ENCODE measurements around the gene WNK2.
A peak's percentile ranks its signal among the peaks of the same experiment; 100 is the strongest.

WNK2 gene

DNA sequence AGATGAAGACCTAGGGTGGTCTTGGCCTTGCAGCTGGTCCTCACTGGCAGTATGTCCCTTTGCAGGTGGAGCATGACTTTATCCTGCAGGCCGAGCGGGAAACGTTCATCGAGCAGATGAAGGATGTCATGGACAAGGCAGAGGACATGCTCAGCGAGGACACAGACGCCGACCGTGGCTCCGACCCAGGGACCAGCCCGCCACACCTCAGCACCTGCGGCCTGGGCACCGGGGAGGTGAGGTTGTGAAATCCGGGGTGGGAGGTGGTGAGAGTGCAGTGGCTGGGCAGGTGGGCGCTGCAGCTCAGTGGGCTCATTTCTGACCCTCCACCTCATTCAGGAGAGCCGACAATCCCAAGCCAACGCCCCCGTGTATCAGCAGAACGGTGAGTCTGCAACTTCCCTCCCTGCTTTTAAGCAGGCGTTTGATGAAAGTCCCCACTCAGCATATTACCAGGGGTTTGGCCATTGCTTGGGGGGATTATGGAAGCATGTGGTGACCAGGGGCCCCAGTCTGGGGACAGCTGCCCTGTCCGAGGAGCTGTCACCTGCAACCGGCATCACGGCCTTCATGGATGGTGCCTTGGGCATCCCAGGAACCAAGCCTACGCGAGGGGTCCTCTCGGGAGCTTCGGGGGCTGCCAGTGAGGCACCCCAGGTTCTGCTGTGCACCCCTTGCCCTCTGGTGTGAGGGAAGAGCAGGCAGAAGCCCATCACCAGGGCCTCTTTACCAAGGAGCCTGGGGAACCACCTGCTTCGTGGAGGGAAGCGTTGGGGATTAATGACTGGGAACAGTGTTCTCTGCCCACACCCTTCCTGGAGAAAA, 84.0 kb downstream of the WNK2 start:
- no peak overlapping the region for H2AFZ ChIP-seq (ENCODE audit: low read length)

DNA sequence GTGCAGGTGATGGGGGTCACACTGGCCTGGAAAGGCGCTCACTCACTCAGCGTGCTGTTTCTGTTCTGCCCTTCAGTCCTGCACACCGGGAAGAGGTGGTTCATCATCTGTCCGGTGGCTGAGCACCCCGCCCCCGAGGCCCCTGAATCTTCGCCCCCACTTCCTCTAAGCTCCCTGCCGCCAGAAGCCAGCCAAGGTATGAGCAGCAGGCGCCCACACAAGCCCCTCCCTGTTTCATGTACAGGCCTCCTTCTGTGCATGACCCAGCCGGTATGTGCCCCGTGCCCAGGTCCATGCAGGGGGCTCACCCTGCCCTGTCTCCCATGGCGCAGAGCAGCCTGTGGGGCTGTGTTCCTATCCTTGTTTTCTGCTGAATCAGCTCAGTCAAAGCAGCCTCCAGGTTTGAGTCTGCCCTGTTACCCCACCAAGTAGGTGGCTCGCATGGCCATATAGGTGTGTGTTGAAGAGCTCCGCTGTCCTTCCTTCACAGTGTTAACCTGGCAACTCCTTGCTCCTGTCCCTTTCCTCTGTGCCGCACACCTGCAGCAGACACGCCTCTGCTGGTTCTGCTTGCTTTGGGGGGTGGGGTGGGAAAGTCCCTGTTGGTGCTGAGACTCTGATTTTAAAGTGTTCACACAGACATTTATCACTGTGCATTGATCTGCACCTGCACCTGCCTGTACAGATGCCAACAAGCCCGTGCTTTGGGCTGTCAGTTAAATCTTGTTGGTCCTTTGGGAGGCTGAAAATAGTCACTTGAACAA, 84.8 kb downstream of the WNK2 start:
- peaks cover 0 to 5% of the 10 kb centered on the region in 2 donors for H3K9me3 ChIP-seq (replicated peaks in 1 of 2; ENCODE audit: control insufficient read depth in 2 of 2, insufficient read depth in 1 of 2, low read depth in 1 of 2, low read length in 2 of 2)
- no peak overlapping the region for H3K9ac ChIP-seq (ENCODE audit: low read depth, low read length, poor library complexity)
- no peak overlapping the region for H2BK15ac ChIP-seq (ENCODE audit: low read length)
- H3K14ac ChIP-seq (ENCODE audit: low read length): peak overlapping the region; percentile 56
- H2AFZ ChIP-seq (ENCODE audit: low read length): no peak overlapping the region
- H3K4me3 ChIP-seq (ENCODE audit: low read length in 2 of 2): no peak overlapping the region
- H3K4me1 ChIP-seq (ENCODE audit: control insufficient read depth in 2 of 2, insufficient read depth in 1 of 2, low read depth in 1 of 2, low read length in 2 of 2): no peaks in the 10 kb centered on the region
- H2BK12ac ChIP-seq (ENCODE audit: low read length): peak overlapping the region; percentile 16
- peaks cover 0 to 23% of the 10 kb centered on the region in 2 donors for H3K36me3 ChIP-seq (replicated peaks in 1 of 2; ENCODE audit: control insufficient read depth in 2 of 2, insufficient read depth in 2 of 2, low read length in 2 of 2)
- H4K91ac ChIP-seq (ENCODE audit: low read depth, low read length, poor library complexity): no peak overlapping the region
- no peak overlapping the region for H2BK120ac ChIP-seq (ENCODE audit: low read depth, low read length)
- H3K27ac ChIP-seq (replicated peaks; ENCODE audit: low read length): no peak overlapping the region
- H4K8ac ChIP-seq (ENCODE audit: low read depth, low read length): no peak overlapping the region
- H3K4ac ChIP-seq (ENCODE audit: low read length): no peak overlapping the region
- no peaks in the 10 kb centered on the region for H3K27me3 ChIP-seq (ENCODE audit: control insufficient read depth in 3 of 3, insufficient read depth in 3 of 3, low read depth in 1 of 3, low read length in 3 of 3)
- peak overlapping the region; percentile 13 for H2BK5ac ChIP-seq (ENCODE audit: low read length)
- H2AK5ac ChIP-seq (ENCODE audit: low read depth, low read length): no peak overlapping the region
- no peak for DNase-seq (ENCODE audit: low spot score)
- no CpG with 5 or more reads among the region's 17 CpGs for WGBS, 2 donors (ENCODE audit: extremely low coverage in 2 of 2, insufficient read length in 2 of 2, insufficient replicate concordance in 1 of 2)
- H3K23ac ChIP-seq (ENCODE audit: low read depth, low read length, poor library complexity): no peak overlapping the region
- no peak overlapping the region for H3K18ac ChIP-seq (ENCODE audit: low read length)
- H3K4me2 ChIP-seq (ENCODE audit: insufficient read depth, low read length, poor library complexity, severe bottlenecking): no peak overlapping the region
- H3K79me1 ChIP-seq (ENCODE audit: low read depth, low read length): no peaks in the 10 kb centered on the region

More for the DNA sequence above, 84.0 kb downstream of the WNK2 start:
- H2BK120ac ChIP-seq (ENCODE audit: low read depth, low read length): no peak overlapping the region
- peak overlapping the region; percentile 37 for H3K18ac ChIP-seq (ENCODE audit: low read length)
- H2BK12ac ChIP-seq (ENCODE audit: low read length): peak overlapping the region; percentile 35
- H3K4me3 ChIP-seq (ENCODE audit: low read length in 2 of 2): no peak overlapping the region
- no peak overlapping the region for H2AK5ac ChIP-seq (ENCODE audit: low read depth, low read length)
- no peak overlapping the region for H3K4ac ChIP-seq (ENCODE audit: low read length)
- H3K23ac ChIP-seq (ENCODE audit: low read depth, low read length, poor library complexity): no peak overlapping the region
- H3K4me2 ChIP-seq (ENCODE audit: insufficient read depth, low read length, poor library complexity, severe bottlenecking): no peak overlapping the region
- peak overlapping the region; percentile 35 for H2BK5ac ChIP-seq (ENCODE audit: low read length)
- no peak overlapping the region for H4K8ac ChIP-seq (ENCODE audit: low read depth, low read length)
- peak overlapping the region; percentile 68 for H3K9ac ChIP-seq (ENCODE audit: low read depth, low read length, poor library complexity)
- peak overlapping the region; percentile 56 for H3K14ac ChIP-seq (ENCODE audit: low read length)
- no peaks in the 10 kb centered on the region for H3K79me1 ChIP-seq (ENCODE audit: low read depth, low read length)
- WGBS, 2 donors (ENCODE audit: extremely low coverage in 2 of 2, insufficient read length in 2 of 2, insufficient replicate concordance in 1 of 2): no CpG with 5 or more reads among the region's 28 CpGs
- DNase-seq (ENCODE audit: low spot score): no peak
- H3K9me3 ChIP-seq (replicated peaks in 1 of 2; ENCODE audit: control insufficient read depth in 2 of 2, insufficient read depth in 1 of 2, low read depth in 1 of 2, low read length in 2 of 2): peaks cover 0 to 5% of the 10 kb centered on the region in 2 donors
- H4K91ac ChIP-seq (ENCODE audit: low read depth, low read length, poor library complexity): peak overlapping the region; percentile 26
- H3K27me3 ChIP-seq (ENCODE audit: control insufficient read depth in 3 of 3, insufficient read depth in 3 of 3, low read depth in 1 of 3, low read length in 3 of 3): no peaks in the 10 kb centered on the region
- no peak overlapping the region for H2BK15ac ChIP-seq (ENCODE audit: low read length)
- H3K36me3 ChIP-seq (replicated peaks in 1 of 2; ENCODE audit: control insufficient read depth in 2 of 2, insufficient read depth in 2 of 2, low read length in 2 of 2): peaks cover 0 to 23% of the 10 kb centered on the region in 2 donors
- no peak overlapping the region for H3K27ac ChIP-seq (replicated peaks; ENCODE audit: low read length)
- no peaks in the 10 kb centered on the region for H3K4me1 ChIP-seq (ENCODE audit: control insufficient read depth in 2 of 2, insufficient read depth in 1 of 2, low read depth in 1 of 2, low read length in 2 of 2)

DNA sequence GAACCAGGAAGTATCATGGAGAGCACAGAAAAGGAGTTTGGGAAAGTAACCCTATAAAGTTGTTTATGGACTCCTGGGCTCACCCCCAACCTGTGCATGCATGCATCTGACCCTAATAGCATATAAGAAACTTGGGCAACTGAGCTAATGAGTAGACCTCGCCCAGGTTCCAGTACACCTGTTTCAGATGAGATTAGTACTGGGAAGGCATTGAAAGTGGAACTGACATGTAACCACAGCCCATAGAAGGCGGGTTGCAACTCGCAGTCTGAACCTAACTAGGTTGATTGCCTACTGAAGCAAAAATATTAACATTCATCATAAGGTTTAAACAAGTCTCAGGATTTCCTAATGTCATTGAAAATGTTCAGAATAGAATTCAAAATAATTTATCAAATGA, 87.0 kb downstream of the WNK2 start:
- no CpG with 5 or more reads among the region's 3 CpGs for WGBS, 2 donors (ENCODE audit: extremely low coverage in 2 of 2, insufficient read length in 2 of 2, insufficient replicate concordance in 1 of 2)
- Histone ChIP-seq H3K4me2 (ENCODE audit: insufficient read depth, low read length, poor library complexity, severe bottlenecking) (no peak overlapping the region), H3K4me3 (ENCODE audit: low read length in 2 of 2) (no peak overlapping the region), H2BK120ac (ENCODE audit: low read depth, low read length) (no peak overlapping the region), H3K23ac (ENCODE audit: low read depth, low read length, poor library complexity) (no peak overlapping the region), H2BK15ac (ENCODE audit: low read length) (no peak overlapping the region), H4K8ac (ENCODE audit: low read depth, low read length) (no peak overlapping the region), H2AFZ (ENCODE audit: low read length) (no peak overlapping the region), H3K27me3 (ENCODE audit: control insufficient read depth in 3 of 3, insufficient read depth in 3 of 3, low read depth in 1 of 3, low read length in 3 of 3) (no peaks in the 10 kb centered on the region), H4K91ac (ENCODE audit: low read depth, low read length, poor library complexity) (no peak overlapping the region), H3K4ac (ENCODE audit: low read length) (no peak overlapping the region), H3K14ac (ENCODE audit: low read length) (no peak overlapping the region), H3K18ac (ENCODE audit: low read length) (no peak overlapping the region), H3K79me1 (ENCODE audit: low read depth, low read length) (no peaks in the 10 kb centered on the region), H3K9ac (ENCODE audit: low read depth, low read length, poor library complexity) (no peak overlapping the region), H2BK5ac (ENCODE audit: low read length) (no peak overlapping the region), H3K4me1 (ENCODE audit: control insufficient read depth in 2 of 2, insufficient read depth in 1 of 2, low read depth in 1 of 2, low read length in 2 of 2) (no peaks in the 10 kb centered on the region), H2BK12ac (ENCODE audit: low read length) (no peak overlapping the region), H3K9me3 (replicated peaks in 1 of 2; ENCODE audit: control insufficient read depth in 2 of 2, insufficient read depth in 1 of 2, low read depth in 1 of 2, low read length in 2 of 2) (peaks cover 0 to 5% of the 10 kb centered on the region in 2 donors), H3K27ac (replicated peaks; ENCODE audit: low read length) (no peak overlapping the region), H2AK5ac (ENCODE audit: low read depth, low read length) (no peak overlapping the region), H3K36me3 (replicated peaks in 1 of 2; ENCODE audit: control insufficient read depth in 2 of 2, insufficient read depth in 2 of 2, low read length in 2 of 2) (peaks cover 0 to 19% of the 10 kb centered on the region in 2 donors)
- no peak for DNase-seq (ENCODE audit: low spot score)

DNA sequence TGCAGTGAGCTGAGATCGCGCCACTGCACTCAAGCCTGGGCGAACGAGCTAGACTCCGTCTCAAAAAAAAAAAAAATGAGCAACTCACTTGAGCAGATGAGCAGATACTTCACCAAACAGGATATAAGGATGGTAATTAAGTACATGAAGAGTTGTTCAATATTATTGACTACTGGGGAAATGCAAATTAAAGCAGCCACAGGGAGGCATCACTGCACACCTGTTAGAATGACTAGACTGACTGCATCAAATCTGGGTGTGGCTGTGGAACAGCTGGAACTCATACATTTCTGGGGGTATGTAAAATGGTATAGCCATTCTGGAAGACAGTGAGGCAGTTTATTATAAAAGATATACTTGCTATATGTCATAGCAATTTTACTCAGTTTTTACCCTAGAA, 93.0 kb downstream of the WNK2 start:
- no CpG with 5 or more reads among the region's 5 CpGs for WGBS, 2 donors (ENCODE audit: extremely low coverage in 2 of 2, insufficient read length in 2 of 2, insufficient replicate concordance in 1 of 2)

More for the DNA sequence above, 93.0 kb downstream of the WNK2 start:
- Histone ChIP-seq H2BK15ac (ENCODE audit: low read length) (no peak overlapping the region), H3K14ac (ENCODE audit: low read length) (no peak overlapping the region), H4K91ac (ENCODE audit: low read depth, low read length, poor library complexity) (no peak overlapping the region), H3K9ac (ENCODE audit: low read depth, low read length, poor library complexity) (no peak overlapping the region), H3K4me3 (ENCODE audit: low read length in 2 of 2) (no peak overlapping the region), H2AK5ac (ENCODE audit: low read depth, low read length) (no peak overlapping the region), H3K27me3 (ENCODE audit: control insufficient read depth in 3 of 3, insufficient read depth in 3 of 3, low read depth in 1 of 3, low read length in 3 of 3) (no peaks in the 10 kb centered on the region), H3K79me1 (ENCODE audit: low read depth, low read length) (no peaks in the 10 kb centered on the region), H3K27ac (replicated peaks; ENCODE audit: low read length) (no peak overlapping the region), H3K36me3 (replicated peaks in 1 of 2; ENCODE audit: control insufficient read depth in 2 of 2, insufficient read depth in 2 of 2, low read length in 2 of 2) (no peaks in the 10 kb centered on the region), H3K9me3 (replicated peaks in 1 of 2; ENCODE audit: control insufficient read depth in 2 of 2, insufficient read depth in 1 of 2, low read depth in 1 of 2, low read length in 2 of 2) (no peaks in the 10 kb centered on the region), H2BK120ac (ENCODE audit: low read depth, low read length) (no peak overlapping the region), H3K18ac (ENCODE audit: low read length) (no peak overlapping the region), H2BK12ac (ENCODE audit: low read length) (no peak overlapping the region), H3K4me1 (ENCODE audit: control insufficient read depth in 2 of 2, insufficient read depth in 1 of 2, low read depth in 1 of 2, low read length in 2 of 2) (no peaks in the 10 kb centered on the region), H3K23ac (ENCODE audit: low read depth, low read length, poor library complexity) (no peak overlapping the region), H3K4ac (ENCODE audit: low read length) (no peak overlapping the region), H2BK5ac (ENCODE audit: low read length) (no peak overlapping the region), H4K8ac (ENCODE audit: low read depth, low read length) (no peak overlapping the region), H3K4me2 (ENCODE audit: insufficient read depth, low read length, poor library complexity, severe bottlenecking) (no peak overlapping the region), H2AFZ (ENCODE audit: low read length) (no peak overlapping the region)
- DNase-seq (ENCODE audit: low spot score): no peak

Measured in neuronal stem cell (in vitro differentiated cells).